GM18870 (cell line): Measurements from ENCODE around the gene PALLD.
"Not testable (repeated sequence)": the region's sequence is repeated elsewhere in the genome, so short reads cannot be mapped to it uniquely, and the experiment has no call there.

Experiments
- ATAC-seq: cut with Tn5 transposase; IDR thresholded peaks from one replicate; pipeline ENCODE4 v1.9.1; 2021; ENCODE audit warnings: moderate library complexity; ENCODE audit not compliant: unreplicated experiment

The PALLD gene

GRCh38 chr4:168923526-168924194 is 426.8 kb downstream of the PALLD start:
- ATAC-seq = peak; percentile 58

GRCh38 chr4:168924667-168925066 is 427.8 kb downstream of the PALLD start:
- ATAC-seq = no peak

- ATAC-seq = no peak
These were observed 429.1 kb downstream of the PALLD start for GRCh38 chr4:168925789-168926490.

GRCh38 chr4:168928346-168928745 is 431.5 kb downstream of the PALLD start:
- ATAC-seq = no peak

- ATAC-seq = no peak
These were observed 432.0 kb downstream of the PALLD start for GRCh38 chr4:168928875-168929274.

- ATAC-seq = no peak
These were observed 433.8 kb downstream of the PALLD start for GRCh38 chr4:168930413-168931196.

- no peak for ATAC-seq
These were observed 434.4 kb downstream of the PALLD start for GRCh38 chr4:168931215-168931650.

GRCh38 chr4:168932138-168932537 is 435.3 kb downstream of the PALLD start:
- ATAC-seq = no peak

GRCh38 chr4:168933423-168933822 is 436.6 kb downstream of the PALLD start:
- ATAC-seq = no peak

GRCh38 chr4:168937473-168937872 is 440.6 kb downstream of the PALLD start:
- ATAC-seq = not testable (repeated sequence)

- ATAC-seq = no peak
These were observed 446.1 kb downstream of the PALLD start for GRCh38 chr4:168942985-168943384.

GRCh38 chr4:168945291-168945690 is 448.4 kb downstream of the PALLD start:
- no peak for ATAC-seq

GRCh38 chr4:168952821-168953246 is 456.0 kb downstream of the PALLD start:
- ATAC-seq = not testable (repeated sequence)

GRCh38 chr4:168955674-168956073 is 458.8 kb downstream of the PALLD start:
- ATAC-seq = no peak

GRCh38 chr4:168960716-168961115 is 463.9 kb downstream of the PALLD start:
- ATAC-seq = no peak

- no peak for ATAC-seq
These were observed 475.7 kb downstream of the PALLD start for GRCh38 chr4:168972596-168972995.
